KG1 (cell line): ENCODE measurements around the gene PRR30.
"Not testable (repeated sequence)": the region's sequence is repeated elsewhere in the genome, so short reads cannot be mapped to it uniquely, and the experiment has no call there.

Experiments
- DNase-seq: peaks from one replicate; lab custom pipeline; 2025; lab: John Stamatoyannopoulos, UW

The PRR30 gene

GRCh38 chr2:27128668-27129571 is 10.3 kb downstream of the PRR30 start:
- DNase-seq: no peak

DNA sequence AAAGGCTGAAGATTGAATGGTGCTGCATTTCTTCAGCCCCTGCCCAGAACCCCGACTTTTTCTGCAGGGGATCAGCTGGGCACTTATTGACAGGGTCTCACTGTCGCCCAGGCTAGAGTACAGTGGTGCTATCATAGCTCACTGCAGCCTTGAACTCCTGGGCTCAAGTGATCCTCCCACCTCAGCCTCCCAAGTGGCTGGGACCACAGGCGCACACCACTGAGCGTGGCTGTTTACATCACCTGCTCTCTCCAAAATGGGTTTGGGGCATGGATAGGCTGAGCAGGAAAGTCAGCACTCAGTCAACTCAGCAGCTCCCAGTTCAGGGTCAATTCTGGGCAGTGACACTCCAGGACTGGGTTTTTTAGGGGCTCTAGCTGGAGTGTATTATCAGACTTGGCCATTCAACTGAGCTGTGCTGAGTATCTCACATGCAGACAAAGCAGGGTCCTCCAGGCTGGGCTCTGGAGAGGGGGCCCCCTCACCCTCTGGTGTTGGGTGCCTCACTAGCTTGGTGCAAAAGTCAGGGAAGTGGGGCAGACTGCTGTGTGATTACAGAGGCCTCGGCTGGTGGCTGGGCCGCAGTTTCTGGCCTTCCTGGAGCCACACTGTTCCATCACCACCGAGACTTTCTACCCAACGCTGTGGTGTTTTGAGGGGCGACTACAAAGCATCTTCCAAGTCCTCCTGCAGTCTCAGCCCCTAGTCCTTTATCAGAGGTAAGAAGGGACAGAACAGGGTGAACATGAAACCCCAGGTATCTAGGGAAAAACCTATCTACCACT is 11.1 kb downstream of the PRR30 start:
- no peak for DNase-seq

GRCh38 chr2:27126252-27126710 is 12.9 kb downstream of the PRR30 start:
- DNase-seq: no peak

- no peak for DNase-seq
Measured at GRCh38 chr2:27125104-27125503, 14.1 kb downstream of the PRR30 start.

DNA sequence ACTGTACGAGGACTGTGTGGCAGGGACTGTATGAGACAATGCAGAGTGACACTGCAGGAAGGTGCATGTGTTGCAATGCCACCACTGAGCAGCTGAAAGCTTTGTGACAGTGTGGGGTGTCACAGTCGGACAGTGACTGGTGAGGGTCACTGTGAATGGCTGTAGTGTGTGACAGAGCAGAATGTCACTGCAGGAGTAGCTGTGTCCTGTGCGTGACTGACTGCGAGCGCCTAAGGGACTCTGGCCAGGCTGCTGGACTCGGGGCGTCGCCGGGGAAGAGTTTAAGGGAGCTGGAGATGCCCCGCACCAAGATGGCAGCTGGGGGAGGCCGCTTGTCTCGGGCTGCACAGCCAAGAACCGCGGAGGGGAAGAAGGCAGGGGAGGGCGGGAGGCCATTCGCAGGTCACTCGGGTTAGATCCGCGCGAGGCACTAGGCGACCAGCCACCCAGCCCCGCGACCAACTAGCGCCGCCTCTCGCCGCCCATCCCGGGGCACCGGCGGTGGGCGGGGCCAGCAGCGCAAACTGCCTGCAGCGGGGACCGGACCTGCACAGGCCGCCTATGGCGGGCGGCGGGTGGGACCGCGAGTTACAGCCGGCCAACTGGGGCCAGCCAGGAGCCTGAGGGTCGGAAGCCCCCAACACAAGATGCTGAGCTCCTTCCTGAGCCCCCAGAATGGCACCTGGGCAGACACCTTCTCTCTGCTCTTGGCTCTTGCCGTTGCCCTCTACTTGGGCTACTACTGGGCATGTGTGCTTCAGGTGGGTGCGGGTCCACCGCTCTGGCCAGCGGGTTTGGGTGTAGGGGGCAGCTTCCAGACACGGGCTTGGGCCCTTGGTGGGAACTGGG is 15.7 kb downstream of the PRR30 start, which contains the start of gene ABHD1:
ABHD1 (plus strand) TSS at position 514 of the 849 bp plus-strand sequence; CDS start at position 648, 134 bp downstream.
- no peak for DNase-seq

DNA sequence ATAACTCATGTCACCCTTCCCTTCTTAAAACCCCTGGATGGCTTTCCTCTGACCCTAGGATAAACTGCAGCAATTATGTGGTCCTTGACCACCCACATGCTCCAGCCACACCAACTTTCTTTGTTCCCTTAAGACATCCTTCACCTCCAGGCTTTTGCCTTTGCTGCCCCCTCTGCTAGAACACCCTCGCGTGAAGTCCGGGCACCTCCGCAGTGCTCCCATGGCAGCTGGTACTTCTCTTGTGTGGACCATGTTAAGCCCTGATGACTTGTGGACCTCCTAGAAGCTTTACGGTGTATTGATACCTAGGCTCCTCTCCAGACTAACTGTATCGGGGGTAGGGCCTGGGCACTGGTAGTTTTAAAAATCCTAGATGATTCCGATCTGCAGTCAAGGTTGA is 16.4 kb downstream of the PRR30 start:
- DNase-seq: no peak

- DNase-seq: no peak
Measured at GRCh38 chr2:27121906-27122305, 17.3 kb downstream of the PRR30 start.

DNA sequence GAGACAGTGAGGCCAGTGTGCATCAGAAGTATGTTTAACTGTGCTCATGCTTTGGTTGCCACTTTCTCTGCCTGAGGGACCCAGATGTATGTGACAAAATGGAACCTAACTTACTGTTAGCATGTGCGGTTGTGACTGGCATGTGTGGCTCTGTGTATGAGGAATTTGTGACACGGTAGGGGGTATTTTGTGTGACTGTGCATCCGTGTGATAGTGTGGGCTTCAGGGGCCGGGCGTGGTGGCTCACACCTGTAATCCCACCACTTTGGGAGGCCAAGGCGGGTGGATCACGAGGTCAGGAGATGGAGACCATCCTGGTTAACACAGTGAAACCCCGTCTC is 19.9 kb downstream of the PRR30 start:
- DNase-seq: not testable (repeated sequence)

GRCh38 chr2:27118525-27119329 is 20.5 kb downstream of the PRR30 start, which contains the start of gene CGREF1:
CGREF1 (minus strand) TSS chr2:27119128; CDS start chr2:27104366, 14,762 bp downstream.
- DNase-seq: no peak

GRCh38 chr2:27117995-27118524 is 21.1 kb downstream of the PRR30 start:
- DNase-seq: no peak

DNA sequence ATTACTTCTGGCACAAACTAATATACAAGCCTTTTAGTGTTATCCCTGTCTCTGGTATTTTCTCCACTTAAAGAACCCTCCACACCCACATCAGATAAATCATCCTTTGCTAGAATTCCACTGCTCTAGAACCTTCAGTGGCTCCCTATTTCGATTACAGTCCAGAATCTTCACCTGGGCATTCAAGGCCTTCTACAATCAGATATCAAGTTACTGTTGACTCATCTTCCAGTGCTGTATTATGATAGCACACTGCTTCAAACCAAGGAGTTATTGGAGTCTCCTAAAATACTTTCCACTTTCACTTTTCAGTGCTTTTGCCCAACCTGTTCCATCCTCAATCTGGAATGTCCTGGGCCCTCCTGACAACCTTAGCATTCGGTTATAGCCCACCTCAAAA is 23.7 kb downstream of the PRR30 start:
- DNase-seq: no peak

DNA sequence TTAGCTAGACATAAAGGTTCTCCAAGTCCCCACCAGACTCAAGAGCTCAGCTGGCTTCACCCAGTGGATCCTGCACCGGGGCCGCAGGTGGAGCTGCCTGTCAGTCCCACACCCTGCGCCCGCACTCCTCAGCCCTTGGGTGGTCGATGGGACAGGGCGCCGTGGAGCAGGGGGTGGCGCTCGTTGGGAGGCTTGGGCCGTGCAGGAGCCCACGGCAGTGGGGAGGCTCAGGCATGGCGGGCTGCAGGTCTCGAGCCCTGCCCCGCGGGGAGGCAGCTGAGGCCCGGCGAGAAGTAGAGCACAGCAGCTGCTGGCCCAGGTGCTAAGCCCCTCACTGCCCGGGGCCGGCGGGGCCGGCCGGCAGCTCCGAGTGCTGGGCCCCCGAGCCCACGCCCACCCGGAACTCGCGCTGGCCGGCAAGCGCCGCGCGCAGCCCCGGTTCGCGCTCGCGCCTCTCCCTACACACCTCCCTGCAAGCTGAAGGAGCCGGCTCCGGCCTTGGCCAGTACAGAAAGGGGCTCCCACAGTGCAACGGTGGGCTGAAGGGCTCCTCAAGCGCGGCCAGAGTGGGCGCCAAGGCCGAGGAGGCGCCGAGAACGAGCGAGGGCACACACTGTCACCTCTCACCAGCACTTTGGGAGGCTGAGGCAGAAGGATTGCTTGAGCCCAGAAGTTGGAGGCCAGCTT is 27.7 kb downstream of the PRR30 start:
- DNase-seq: not testable (repeated sequence)

DNA sequence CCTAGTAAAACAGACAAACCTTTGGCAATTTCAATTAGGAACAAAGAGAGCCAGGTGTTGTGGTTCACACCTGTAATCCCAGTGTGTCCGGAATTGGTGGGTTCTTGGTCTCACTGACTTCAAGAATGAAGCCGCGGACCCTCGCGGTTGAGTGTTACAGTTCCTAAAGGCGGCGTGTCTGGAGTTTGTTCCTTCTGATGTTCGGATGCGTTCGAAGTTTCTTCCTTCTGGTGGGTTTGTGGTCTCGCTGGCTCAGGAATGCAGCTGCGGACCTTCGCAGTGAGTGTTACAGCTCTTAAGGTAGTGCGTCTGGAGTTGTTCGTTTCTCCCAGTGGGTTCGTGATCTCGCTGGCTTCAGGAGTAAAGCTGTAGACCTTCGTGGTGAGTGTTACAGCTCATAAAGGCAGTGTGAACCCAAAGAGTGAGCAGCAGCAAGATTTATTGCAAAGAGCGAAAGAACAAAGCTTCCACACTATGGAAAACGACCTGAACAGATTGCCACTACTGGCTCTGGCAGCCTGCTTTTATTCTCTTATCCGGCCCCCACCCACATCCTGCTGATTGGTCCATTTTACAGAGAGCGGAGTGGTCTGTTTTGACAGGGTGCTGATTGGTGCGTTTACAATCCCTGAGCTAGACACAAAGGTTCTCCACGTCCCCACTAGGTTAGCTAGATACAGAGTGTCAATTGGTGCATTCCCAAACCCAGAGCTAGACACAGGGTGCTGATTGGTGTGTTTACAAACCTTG is 28.4 kb downstream of the PRR30 start:
- DNase-seq: not testable (repeated sequence)

GRCh38 chr2:27109083-27109482 is 30.1 kb downstream of the PRR30 start:
- no peak for DNase-seq

DNA sequence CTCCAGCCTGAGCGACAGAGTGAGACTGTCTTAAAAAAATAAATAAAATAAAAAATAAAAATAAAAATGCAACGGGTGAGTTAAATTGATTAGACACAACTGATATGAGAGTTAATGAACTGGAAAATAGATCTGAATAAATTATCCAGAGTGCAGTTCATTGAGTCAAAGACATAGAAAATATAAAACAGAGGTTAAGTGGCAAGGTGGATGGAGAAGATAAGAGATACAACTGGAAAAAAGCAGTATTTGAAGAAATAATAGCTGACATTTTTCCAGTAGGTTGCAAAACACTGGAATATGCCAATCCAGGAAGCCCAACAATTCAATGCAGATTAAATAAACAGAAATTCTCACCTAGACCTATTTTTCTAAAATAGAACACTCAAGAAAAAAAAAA is 31.0 kb downstream of the PRR30 start:
- no peak for DNase-seq

DNA sequence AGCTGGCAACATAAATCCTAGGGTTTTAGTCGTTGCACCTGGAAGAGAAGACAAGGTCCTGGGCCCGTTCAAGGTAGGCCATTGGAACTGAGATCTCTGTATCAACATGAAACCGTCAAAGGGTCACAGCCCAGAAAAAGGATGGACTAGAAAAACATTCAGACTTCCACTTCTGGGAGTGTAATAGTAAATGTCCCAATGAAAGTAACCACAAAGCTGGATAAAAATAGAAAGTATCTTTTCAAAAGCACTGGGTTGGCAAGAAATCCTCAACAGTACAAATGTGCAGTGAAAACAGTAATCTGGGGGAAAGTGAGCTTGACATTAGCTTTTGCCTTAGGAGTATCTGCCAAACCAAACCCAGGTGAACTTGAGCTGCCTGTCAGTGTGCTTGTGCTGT is 33.2 kb downstream of the PRR30 start:
- no peak for DNase-seq

GRCh38 chr2:27102329-27102728 is 36.9 kb downstream of the PRR30 start:
- no peak for DNase-seq

GRCh38 chr2:27100036-27100435 is 39.2 kb downstream of the PRR30 start:
- DNase-seq: no peak

- DNase-seq: no peak
Measured at GRCh38 chr2:27099334-27099955, 39.8 kb downstream of the PRR30 start.
